OCI-LY7 (cell line): ENCODE data around the gene ARHGEF1. TPM values are rescaled to one million over a fixed set of nuclear protein-coding genes. Genes with fewer than 3 reads are reported as not detected.

Experiments used
- BruUV-seq: library from RNA; stranded (reverse); fragments of 400-500 nt; replicated peaks from 2 replicates; lab custom pipeline; 2021; lab: Mats Ljungman, UMichigan
- CTCF ChIA-PET: fragments of 300-600 bp; sonication (Branson Sonifier 250); formaldehyde crosslinking; loops from one replicate; lab custom pipeline; 2022; ENCODE audit warnings: antibody characterized with exemption; ENCODE audit not compliant: unreplicated experiment; lab: Charles Lee
- POLR2A ChIA-PET: fragments of 300-600 bp; sonication (Branson Sonifier 250); formaldehyde crosslinking; loops from one replicate; lab custom pipeline; 2022; ENCODE audit warnings: antibody characterized with exemption; lab: Charles Lee
- DNase-seq: peaks from one replicate; pipeline ENCODE4 v3.0.0-alpha.2; 2015; ENCODE audit warnings: low spot score
- H2AFZ ChIP-seq: fragments of 200-600 bp; sonication (generic), shearing (Covaris generic); 2 replicates; pipeline ENCODE4 v1.6.1; 2014; ENCODE audit warnings: mild to moderate bottlenecking, antibody characterized with exemption, low read length, moderate library complexity
- H3K27ac ChIP-seq: fragments of 200-600 bp; sonication (generic); 2 replicates; pipeline ENCODE4 v1.5.1; 2014; ENCODE audit warnings: mixed run types, low read depth, mild to moderate bottlenecking, moderate library complexity, low read length, inconsistent platforms; ENCODE audit not compliant: poor library complexity, severe bottlenecking
- H3K36me3 ChIP-seq: fragments of 200-600 bp; sonication (generic); 2 replicates; pipeline ENCODE4 v1.6.1; 2014; ENCODE audit warnings: mild to moderate bottlenecking, antibody characterized with exemption, low read length, moderate library complexity, mixed read lengths; ENCODE audit not compliant: insufficient read depth
- H3K4me1 ChIP-seq: fragments of 200-600 bp; sonication (generic); 2 replicates; pipeline ENCODE4 v1.5.1; 2014; ENCODE audit warnings: mild to moderate bottlenecking, low read length; ENCODE audit not compliant: insufficient read depth, poor library complexity, severe bottlenecking
- H3K4me2 ChIP-seq: fragments of 200-600 bp; sonication (generic); 2 replicates; pipeline ENCODE4 v1.6.1; 2014; ENCODE audit warnings: mild to moderate bottlenecking, low read length
- H3K4me3 ChIP-seq: fragments of 200-600 bp; sonication (generic); 2 replicates; pipeline ENCODE4 v1.5.1; 2014; ENCODE audit warnings: mild to moderate bottlenecking, low read depth, low read length; ENCODE audit not compliant: poor library complexity, severe bottlenecking
- H3K79me2 ChIP-seq: fragments of 200-600 bp; sonication (generic); 2 replicates; pipeline ENCODE4 v1.6.1; 2016; ENCODE audit warnings: low read depth, mild to moderate bottlenecking, low read length, moderate library complexity, mixed read lengths; ENCODE audit not compliant: insufficient read depth
- H3K9me2 ChIP-seq: fragments of 200-600 bp; sonication (generic); 2 replicates; pipeline ENCODE4 v1.6.1; 2016; ENCODE audit warnings: mild to moderate bottlenecking, low read length, mixed read lengths; ENCODE audit not compliant: insufficient read depth
- H3K9me3 ChIP-seq: fragments of 200-600 bp; sonication (generic); 2 replicates; pipeline ENCODE4 v1.6.1; 2014; ENCODE audit warnings: mild to moderate bottlenecking, mixed run types, low read length, mixed read lengths
- H4K20me1 ChIP-seq: fragments of 200-600 bp; sonication (generic); 2 replicates; pipeline ENCODE4 v1.6.1; 2014; ENCODE audit warnings: mild to moderate bottlenecking, antibody characterized with exemption, low read length, moderate library complexity, mixed read lengths; ENCODE audit not compliant: insufficient read depth
- CTCF ChIP-seq: fragments of 200-600 bp; sonication (generic); conservative IDR thresholded peaks from 2 replicates; pipeline ENCODE4 v1.5.1; 2014; ENCODE audit warnings: mild to moderate bottlenecking, antibody characterized with exemption, low read length, moderate library complexity, mixed read lengths
- EZH2phosphoT487 ChIP-seq: fragments of 200-600 bp; sonication (generic); IDR thresholded peaks from 2 replicates; pipeline ENCODE4 v1.6.1; 2018; ENCODE audit warnings: low read depth, borderline replicate concordance, mild to moderate bottlenecking, mixed run types, antibody characterized with exemption, low read length, moderate library complexity, mixed read lengths
- intact Hi-C: fragments of 100-400 bp; cut with micrococcal nuclease; formaldehyde crosslinking; loops from one replicate; pipeline ENCODE4 v1.10.0; 2022; ENCODE audit not compliant: unreplicated experiment
- total RNA-seq, 2 experiments: library from RNA; depleted of rRNA in 1 of 2; stranded (reverse); fragments of >200 nt in 1 of 2; shearing (Covaris generic) in 1 of 2; gene quantifications; 2 replicates each; pipeline ENCODE4 v1.2.3, GENCODE V29; 2014 to 2022

ARHGEF1 gene
- total RNA-seq, 2 experiments from 2014 or later: 96.9 to 297 TPM

- Histone ChIP-seq H3K4me3 (no peak overlapping the region), H3K36me3 (no peaks in the 10 kb centered on the region), H4K20me1 (no peaks in the 10 kb centered on the region), H3K79me2 (no peaks in the 10 kb centered on the region), H3K27ac (no peak overlapping the region), H3K9me2 (no peaks in the 10 kb centered on the region), H3K4me2 (no peak overlapping the region), H2AFZ (no peak overlapping the region), H3K4me1 (no peaks in the 10 kb centered on the region), H3K9me3 (no peaks in the 10 kb centered on the region)
- no peak for TF ChIP-seq CTCF
- no peak for TF ChIP-seq EZH2phosphoT487
- BruUV-seq: no TSS peak
- intact Hi-C loops: no loop called here
- POLR2A ChIA-PET: no interaction called here
- no peak for DNase-seq
- CTCF ChIA-PET: no interaction called here
Observed at GRCh38 chr19:41848666-41849065, 34.3 kb upstream of the ARHGEF1 start.

- Histone ChIP-seq H3K27ac (no peak overlapping the region), H3K79me2 (no peaks in the 10 kb centered on the region), H3K4me2 (no peak overlapping the region), H4K20me1 (no peaks in the 10 kb centered on the region), H3K4me1 (no peaks in the 10 kb centered on the region), H3K9me3 (no peaks in the 10 kb centered on the region), H3K36me3 (no peaks in the 10 kb centered on the region), H3K4me3 (no peak overlapping the region), H2AFZ (no peak overlapping the region), H3K9me2 (no peaks in the 10 kb centered on the region)
- TF ChIP-seq CTCF: no peak
- DNase-seq: no peak
- no TSS peak for BruUV-seq
- ChIA-PET POLR2A (interaction anchor here (1.3 kb wide), 1 partner anchor 10 kb away, joined by 3 read pairs; no protein-coding TSS in a partner anchor), CTCF (no interaction called here)
- intact Hi-C loops: no loop called here
Observed at GRCh38 chr19:41849067-41849466, 33.9 kb upstream of the ARHGEF1 start.

GRCh38 chr19:41850381-41850780 lies 32.6 kb upstream of the ARHGEF1 start:
- no peak for DNase-seq
- POLR2A ChIA-PET: interaction anchor here (1.3 kb wide), 1 partner anchor 9 kb away, joined by 3 read pairs; no protein-coding TSS in a partner anchor
- H4K20me1 ChIP-seq: no peaks in the 10 kb centered on the region
- no peak overlapping the region for H3K4me2 ChIP-seq
- H3K27ac ChIP-seq: no peak overlapping the region
- no peak overlapping the region for H3K4me3 ChIP-seq
- H2AFZ ChIP-seq: no peak overlapping the region
- H3K79me2 ChIP-seq: no peaks in the 10 kb centered on the region
- H3K4me1 ChIP-seq: no peaks in the 10 kb centered on the region
- no TSS peak for BruUV-seq
- H3K36me3 ChIP-seq: no peaks in the 10 kb centered on the region
- no peaks in the 10 kb centered on the region for H3K9me3 ChIP-seq
- intact Hi-C loops: no loop called here
- CTCF ChIA-PET: no interaction called here
- TF ChIP-seq EZH2phosphoT487: no peak
- TF ChIP-seq CTCF: no peak
- no peaks in the 10 kb centered on the region for H3K9me2 ChIP-seq
